GM18870 (cell line): Measurements from ENCODE around the gene ADRA2C.
"Not testable (repeated sequence)": the region's sequence is repeated elsewhere in the genome, so short reads cannot be mapped to it uniquely, and the experiment has no call there.

ENCODE experiments used
- ATAC-seq: cut with Tn5 transposase; IDR thresholded peaks from one replicate; pipeline ENCODE4 v1.9.1; 2021; ENCODE audit warnings: moderate library complexity; ENCODE audit not compliant: unreplicated experiment

Gene ADRA2C

GRCh38 chr4:3810796-3811485, 44.8 kb downstream of the ADRA2C start:
- no peak for ATAC-seq

GRCh38 chr4:3811621-3812020, 45.4 kb downstream of the ADRA2C start:
- no peak for ATAC-seq

GRCh38 chr4:3812211-3812934, 46.2 kb downstream of the ADRA2C start:
- ATAC-seq, result no peak

GRCh38 chr4:3813151-3814052, 47.2 kb downstream of the ADRA2C start:
- ATAC-seq, result no peak

- no peak for ATAC-seq
Observed at GRCh38 chr4:3814053-3814570, 47.9 kb downstream of the ADRA2C start.

GRCh38 chr4:3814838-3815237, 48.7 kb downstream of the ADRA2C start:
- ATAC-seq, result not testable (repeated sequence)

- no peak for ATAC-seq
Observed at GRCh38 chr4:3816256-3816825, 50.2 kb downstream of the ADRA2C start.

GRCh38 chr4:3816983-3817960, 51.1 kb downstream of the ADRA2C start:
- no peak for ATAC-seq
